Fibroblast of lung (primary cell): ENCODE data around the gene DIP2C. TPM values are rescaled to one million over a fixed set of nuclear protein-coding genes. Genes with fewer than 3 reads are reported as not detected.

ENCODE experiments used
- DNase-seq, 2 donors: peaks; one replicate each; pipeline versions ENCODE4 v3.0.0 to v3.0.0-alpha.2; 2010; ENCODE audit warnings: low read depth in 2 of 2
- H2AFZ ChIP-seq: 2 replicates; pipeline ENCODE4 v1.5.1; 2012; ENCODE audit warnings: low read length, control low read depth, inconsistent platforms
- H3K27ac ChIP-seq: 2 replicates; pipeline ENCODE4 v1.5.1; 2011; ENCODE audit warnings: low read length, control low read depth; ENCODE audit not compliant: insufficient read depth
- H3K27me3 ChIP-seq: 2 replicates; pipeline ENCODE4 v1.5.1; 2011; ENCODE audit warnings: mild to moderate bottlenecking, low read length; ENCODE audit not compliant: control insufficient read depth, insufficient read depth
- H3K36me3 ChIP-seq: 2 replicates; pipeline ENCODE4 v1.5.1; 2011; ENCODE audit warnings: low read length; ENCODE audit not compliant: control insufficient read depth, insufficient read depth
- H3K4me1 ChIP-seq: 2 replicates; pipeline ENCODE4 v1.5.1; 2011; ENCODE audit warnings: low read length; ENCODE audit not compliant: control insufficient read depth, insufficient read depth; ENCODE audit errors: extremely low read depth
- H3K4me2 ChIP-seq: 2 replicates; pipeline ENCODE4 v1.5.1; 2011; ENCODE audit warnings: low read length, control low read depth; ENCODE audit not compliant: insufficient read depth; ENCODE audit errors: extremely low read depth
- H3K4me3 ChIP-seq, 4 experiments: fragments of 200-600 bp in 1 of 4; sonication (generic) in 1 of 4; replicated peaks in 1 of 4; 2 replicates each; pipeline ENCODE4 v1.5.1; 2011 to 2016; ENCODE audit warnings: low read length in 4 of 4, low read depth in 3 of 4, mild to moderate bottlenecking in 3 of 4, control low read depth in 2 of 4, inconsistent platforms in 1 of 4, mixed read lengths in 1 of 4; ENCODE audit not compliant: insufficient read depth in 1 of 4; ENCODE audit errors: control extremely low read depth in 1 of 4
- H3K79me2 ChIP-seq: 2 replicates; pipeline ENCODE4 v1.5.1; 2012; ENCODE audit warnings: mild to moderate bottlenecking, low read length, inconsistent platforms; ENCODE audit not compliant: control insufficient read depth, insufficient read depth
- H3K9ac ChIP-seq: 2 replicates; pipeline ENCODE4 v1.5.1; 2011; ENCODE audit warnings: mild to moderate bottlenecking, low read length, control low read depth; ENCODE audit not compliant: insufficient read depth
- H3K9me3 ChIP-seq: 2 replicates; pipeline ENCODE4 v1.5.1; 2012; ENCODE audit warnings: low read depth, low read length; ENCODE audit not compliant: control insufficient read depth, insufficient read depth
- H4K20me1 ChIP-seq: 2 replicates; pipeline ENCODE4 v1.5.1; 2011; ENCODE audit warnings: low read length; ENCODE audit not compliant: control insufficient read depth, insufficient read depth; ENCODE audit errors: extremely low read depth
- EZH2 ChIP-seq: IDR thresholded peaks from 2 replicates; pipeline ENCODE4 v1.5.1; 2012; ENCODE audit warnings: low read length, control low read depth, mild to moderate bottlenecking; ENCODE audit errors: missing control alignments
- polyA plus RNA-seq, 2 donors: library from polyadenylated mRNA; depleted of rRNA in 1 of 2; stranded (reverse) in 1 of 2; unstranded in 1 of 2; fragments of >200 nt; gene quantifications; 2 replicates each; pipeline ENCODE4 v1.2.1, GENCODE V29; 2011 to 2012; ENCODE audit warnings: missing spikeins in 1 of 2
- total RNA-seq: library from RNA; depleted of rRNA; stranded (reverse); fragments of >200 nt; gene quantifications from 2 replicates; pipeline ENCODE4 v1.2.1, GENCODE V29; 2014
- TF ChIP-seq, protein P1 (sequence below), 2 donors: IDR thresholded peaks in 1 of 2; conservative IDR thresholded peaks in 1 of 2; 1 replicate in 1 of 2; 2 replicates in 1 of 2; pipeline ENCODE4 v1.5.1; 2011 to 2012; ENCODE audit warnings: low read length in 2 of 2, control low read depth in 1 of 2, inconsistent platforms in 1 of 2, low read depth in 1 of 2, mild to moderate bottlenecking in 1 of 2

DIP2C gene
- total and polyA plus RNA-seq, 2 donors (not counting 1 experiment from before 2014, with no cell fraction given) = 10.7 to 18.3 TPM

DNA sequence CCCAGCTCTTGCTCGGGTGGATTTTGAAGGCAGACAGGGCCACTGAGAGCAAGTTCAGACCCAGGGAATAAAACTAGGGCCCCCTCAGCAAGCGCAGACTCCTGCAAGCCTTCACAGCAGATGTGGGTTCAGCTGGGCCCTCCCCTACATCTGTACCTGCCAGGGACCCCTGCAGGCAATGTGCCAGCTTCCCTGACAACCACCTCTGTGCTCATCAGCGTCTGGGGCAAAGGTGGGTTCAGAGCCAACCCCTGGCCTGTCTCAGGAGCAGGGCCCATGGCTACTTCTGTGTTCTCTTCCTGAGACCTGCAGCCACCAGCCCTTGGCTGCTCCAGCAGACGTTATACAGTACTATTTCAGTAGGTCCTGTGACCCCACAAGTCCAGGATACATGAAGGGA is 189.5 kb downstream of the DIP2C start:
- DNase-seq = no peak
- no peak overlapping the region for H3K27ac ChIP-seq
- no peaks in the 10 kb centered on the region for H3K27me3 ChIP-seq
- no peaks in the 10 kb centered on the region for H3K4me1 ChIP-seq
- H4K20me1 ChIP-seq = peaks cover 2% of the 10 kb centered on the region
- H3K9me3 ChIP-seq = no peaks in the 10 kb centered on the region
- H3K4me2 ChIP-seq = no peak overlapping the region
- no peak overlapping the region for H3K9ac ChIP-seq
- no peak overlapping the region for H2AFZ ChIP-seq
- no peak overlapping the region for H3K4me3 ChIP-seq
- H3K36me3 ChIP-seq = no peaks in the 10 kb centered on the region
- TF ChIP-seq, protein P1, sequence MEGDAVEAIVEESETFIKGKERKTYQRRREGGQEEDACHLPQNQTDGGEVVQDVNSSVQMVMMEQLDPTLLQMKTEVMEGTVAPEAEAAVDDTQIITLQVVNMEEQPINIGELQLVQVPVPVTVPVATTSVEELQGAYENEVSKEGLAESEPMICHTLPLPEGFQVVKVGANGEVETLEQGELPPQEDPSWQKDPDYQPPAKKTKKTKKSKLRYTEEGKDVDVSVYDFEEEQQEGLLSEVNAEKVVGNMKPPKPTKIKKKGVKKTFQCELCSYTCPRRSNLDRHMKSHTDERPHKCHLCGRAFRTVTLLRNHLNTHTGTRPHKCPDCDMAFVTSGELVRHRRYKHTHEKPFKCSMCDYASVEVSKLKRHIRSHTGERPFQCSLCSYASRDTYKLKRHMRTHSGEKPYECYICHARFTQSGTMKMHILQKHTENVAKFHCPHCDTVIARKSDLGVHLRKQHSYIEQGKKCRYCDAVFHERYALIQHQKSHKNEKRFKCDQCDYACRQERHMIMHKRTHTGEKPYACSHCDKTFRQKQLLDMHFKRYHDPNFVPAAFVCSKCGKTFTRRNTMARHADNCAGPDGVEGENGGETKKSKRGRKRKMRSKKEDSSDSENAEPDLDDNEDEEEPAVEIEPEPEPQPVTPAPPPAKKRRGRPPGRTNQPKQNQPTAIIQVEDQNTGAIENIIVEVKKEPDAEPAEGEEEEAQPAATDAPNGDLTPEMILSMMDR (conservative IDR thresholded peaks at IDR 0.05 in 1 of 2, IDR thresholded peaks at IDR 0.05 in 1 of 2; ENCODE audit: low read depth in 1 of 2, low read length in 2 of 2) = no peak
- no peak for TF ChIP-seq EZH2
- no peaks in the 10 kb centered on the region for H3K79me2 ChIP-seq

DNA sequence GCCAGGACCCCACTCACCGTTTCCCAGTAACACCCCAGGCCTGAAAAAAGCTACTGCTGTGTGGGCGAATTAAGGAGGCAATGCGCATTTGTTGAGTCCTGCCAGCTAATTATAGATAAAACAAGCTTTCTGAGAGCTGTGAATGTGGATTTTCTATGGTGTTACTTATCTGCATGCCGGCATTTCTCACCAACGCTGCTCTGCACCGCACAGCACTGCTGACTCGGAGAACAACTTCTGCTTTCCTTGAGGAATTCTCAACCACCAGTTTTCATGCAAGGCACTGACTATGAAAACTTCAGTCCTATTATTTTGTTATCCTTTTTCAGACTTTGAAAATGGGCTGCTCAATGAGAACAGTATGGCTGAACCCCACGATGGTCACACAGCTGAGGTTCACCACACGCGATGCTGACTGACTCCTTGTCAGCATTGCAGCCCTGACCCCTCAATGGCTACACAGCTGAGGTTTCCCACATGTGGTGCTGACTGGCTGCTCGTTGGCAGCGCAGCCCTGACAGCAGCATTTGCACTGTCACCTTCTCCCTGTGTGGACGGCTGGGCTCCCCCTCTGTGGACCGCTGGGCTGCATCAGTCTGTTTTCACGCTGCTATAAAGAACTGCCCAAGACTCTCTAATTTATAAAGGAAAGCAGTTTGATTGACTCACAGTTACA is 190.6 kb downstream of the DIP2C start:
- Histone ChIP-seq H3K4me1 (no peaks in the 10 kb centered on the region), H3K36me3 (no peaks in the 10 kb centered on the region), H3K4me2 (no peak overlapping the region), H3K4me3 (no peak overlapping the region), H3K9ac (no peak overlapping the region), H3K79me2 (no peaks in the 10 kb centered on the region), H3K9me3 (no peaks in the 10 kb centered on the region), H4K20me1 (peaks cover 2% of the 10 kb centered on the region), H2AFZ (no peak overlapping the region), H3K27me3 (no peaks in the 10 kb centered on the region), H3K27ac (no peak overlapping the region)
- TF ChIP-seq, protein P1 (conservative IDR thresholded peaks at IDR 0.05 in 1 of 2, IDR thresholded peaks at IDR 0.05 in 1 of 2; ENCODE audit: low read depth in 1 of 2, low read length in 2 of 2) = no peak
- TF ChIP-seq EZH2 = no peak
- DNase-seq = no peak

GRCh38 chr10:497898-498451 is 191.5 kb downstream of the DIP2C start:
- Histone ChIP-seq H3K4me3 (no peak overlapping the region), H3K4me2 (no peak overlapping the region), H3K27me3 (no peaks in the 10 kb centered on the region), H3K79me2 (no peaks in the 10 kb centered on the region), H3K9me3 (no peaks in the 10 kb centered on the region), H3K27ac (no peak overlapping the region), H3K9ac (no peak overlapping the region), H2AFZ (no peak overlapping the region), H3K36me3 (no peaks in the 10 kb centered on the region), H3K4me1 (no peaks in the 10 kb centered on the region), H4K20me1 (peaks cover 2% of the 10 kb centered on the region)
- TF ChIP-seq, protein P1 (conservative IDR thresholded peaks at IDR 0.05 in 1 of 2, IDR thresholded peaks at IDR 0.05 in 1 of 2; ENCODE audit: low read depth in 1 of 2, low read length in 2 of 2) = no peak
- TF ChIP-seq EZH2 = no peak
- DNase-seq = no peak
